GM21737 (cell line): ENCODE measurements around the gene REXO4.
"Not testable (repeated sequence)": the region's sequence is repeated elsewhere in the genome, so short reads cannot be mapped to it uniquely, and the experiment has no call there.

ENCODE experiments used
- ATAC-seq: cut with Tn5 transposase; IDR thresholded peaks from one replicate; pipeline ENCODE4 v1.9.1; 2021; ENCODE audit warnings: mild to moderate bottlenecking, moderate library complexity; ENCODE audit not compliant: unreplicated experiment

The REXO4 gene

DNA sequence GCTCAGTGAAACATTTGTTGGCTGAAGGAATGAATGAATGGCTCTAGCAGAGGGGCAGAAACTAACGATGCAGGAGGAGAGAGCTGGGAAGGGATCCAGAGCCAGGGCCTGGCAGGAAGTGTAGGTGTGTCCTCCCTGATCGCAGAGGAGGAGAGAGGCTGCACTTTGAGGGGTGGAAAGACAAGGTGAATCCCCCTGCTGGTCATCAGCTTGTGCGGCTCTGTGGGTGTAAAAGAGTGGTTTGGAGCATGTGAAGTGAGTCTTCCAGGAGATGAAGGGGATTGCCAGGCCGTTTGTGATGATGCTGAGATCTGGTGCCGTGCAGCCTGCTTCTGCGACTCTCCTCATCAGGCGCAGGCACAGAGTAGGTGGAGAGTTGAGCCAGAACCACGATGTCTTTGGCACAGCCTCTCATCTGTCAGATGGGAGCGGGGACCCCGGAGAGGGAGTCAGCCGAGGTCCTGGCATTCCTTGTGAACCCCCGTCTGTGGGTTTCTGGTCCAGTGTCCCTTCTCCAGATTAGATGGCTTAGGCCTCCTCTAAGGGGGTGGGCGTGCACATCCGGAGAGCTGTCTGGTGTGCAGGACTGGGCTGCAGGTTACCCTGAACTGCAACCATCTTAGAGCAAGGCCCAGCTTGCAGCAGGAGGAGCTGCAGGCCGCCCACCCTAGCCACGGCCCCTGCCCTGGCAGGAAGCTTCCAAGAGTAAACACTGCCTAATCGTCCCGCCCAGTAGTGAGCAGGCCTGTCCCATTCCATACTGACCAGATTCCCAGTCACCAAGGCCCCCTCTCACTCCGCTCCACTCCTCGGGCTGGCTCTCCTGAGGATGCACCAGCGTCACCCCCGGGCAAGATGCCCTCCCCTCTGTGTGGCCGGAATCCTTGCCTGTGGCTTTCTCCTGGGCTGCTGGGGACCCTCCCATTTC, 4.1 kb upstream of the REXO4 start, which contains the start of gene ADAMTS13:
Gene ADAMTS13, plus strand, starts transcription at position 753 of the 928 bp plus-strand sequence. Its CDS starts 77 bp downstream, at position 830.
- no peak for ATAC-seq

DNA sequence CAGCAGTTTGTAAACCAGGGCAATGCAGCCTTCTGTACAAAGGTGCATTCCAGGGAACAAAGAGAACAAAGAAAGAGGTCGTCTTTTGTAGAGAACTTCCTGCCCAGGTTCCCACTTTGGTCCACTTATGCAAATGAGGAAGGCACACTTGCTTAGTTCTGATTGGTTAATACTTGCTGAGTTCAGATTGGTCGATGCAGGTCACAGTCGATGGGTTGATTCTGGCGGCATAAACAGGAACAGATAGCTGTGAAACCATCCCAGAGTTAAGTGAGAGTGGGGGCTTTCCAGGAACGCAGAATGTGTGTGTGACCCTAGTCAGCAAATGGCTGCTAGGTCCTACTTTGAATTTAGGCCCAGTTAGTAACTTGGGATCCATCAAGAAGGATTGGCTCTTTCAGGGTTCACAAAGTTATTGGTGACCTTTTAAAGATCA, 2.6 kb upstream of the REXO4 start:
- ATAC-seq: peak; percentile 33

DNA sequence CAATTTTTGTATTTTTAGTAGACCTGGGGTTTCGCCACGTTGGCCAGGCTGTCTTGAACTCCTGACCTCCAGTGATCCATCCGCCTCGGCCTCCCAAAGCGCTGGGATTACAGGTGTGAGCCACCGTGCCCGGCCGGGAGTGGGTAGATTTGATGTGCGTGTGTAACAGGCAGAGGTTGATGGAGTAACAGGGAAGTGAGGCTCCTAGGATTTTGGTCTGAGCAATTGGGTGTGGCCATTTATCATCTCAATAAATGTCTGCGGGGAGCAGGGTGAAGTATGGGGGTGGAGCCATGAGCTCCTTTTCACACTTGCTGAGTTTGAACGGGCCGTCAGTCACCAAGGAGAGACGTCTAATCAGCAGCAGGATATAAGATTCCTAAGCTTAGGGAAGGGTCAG, 1.2 kb upstream of the REXO4 start:
- no peak for ATAC-seq

DNA sequence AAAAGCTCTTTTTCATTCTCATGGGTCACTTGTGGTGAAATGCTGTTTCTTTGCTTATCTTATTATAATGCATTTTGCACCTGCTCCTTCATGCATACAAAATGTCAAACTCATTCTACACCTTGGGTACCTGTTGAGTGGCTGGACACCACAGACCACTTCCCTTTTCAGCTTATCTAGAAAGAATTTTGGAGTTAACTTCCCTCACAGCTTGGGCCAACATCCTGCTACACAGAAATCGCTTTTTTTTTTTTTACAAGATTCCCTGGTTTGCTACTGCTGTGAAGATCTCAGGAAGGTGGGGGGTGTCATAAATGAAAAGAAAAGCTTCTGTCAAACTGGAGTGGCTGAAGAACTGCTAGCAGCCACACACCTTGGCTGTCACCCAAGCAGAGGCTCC, 2.6 kb downstream of the REXO4 start:
- no peak for ATAC-seq

DNA sequence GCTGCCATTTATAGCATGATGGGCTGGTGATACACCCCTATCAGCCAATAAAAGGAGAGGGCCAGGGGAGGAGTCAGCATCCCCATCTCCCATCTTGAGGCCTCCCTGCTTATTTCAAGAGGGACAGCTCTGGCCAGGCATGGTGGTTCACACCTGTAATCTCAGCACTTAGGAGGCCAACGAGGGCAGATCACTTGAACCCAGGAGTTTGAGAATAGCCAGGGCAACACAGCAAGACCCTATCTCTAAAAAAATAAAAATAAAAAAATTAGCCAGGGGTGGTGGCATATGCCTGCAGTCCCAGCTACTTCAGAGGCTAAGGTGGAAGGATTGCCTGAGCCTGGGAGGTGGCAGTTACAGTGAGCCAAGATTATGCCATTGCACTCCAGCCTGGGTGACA, 9.8 kb downstream of the REXO4 start:
- ATAC-seq: no peak

DNA sequence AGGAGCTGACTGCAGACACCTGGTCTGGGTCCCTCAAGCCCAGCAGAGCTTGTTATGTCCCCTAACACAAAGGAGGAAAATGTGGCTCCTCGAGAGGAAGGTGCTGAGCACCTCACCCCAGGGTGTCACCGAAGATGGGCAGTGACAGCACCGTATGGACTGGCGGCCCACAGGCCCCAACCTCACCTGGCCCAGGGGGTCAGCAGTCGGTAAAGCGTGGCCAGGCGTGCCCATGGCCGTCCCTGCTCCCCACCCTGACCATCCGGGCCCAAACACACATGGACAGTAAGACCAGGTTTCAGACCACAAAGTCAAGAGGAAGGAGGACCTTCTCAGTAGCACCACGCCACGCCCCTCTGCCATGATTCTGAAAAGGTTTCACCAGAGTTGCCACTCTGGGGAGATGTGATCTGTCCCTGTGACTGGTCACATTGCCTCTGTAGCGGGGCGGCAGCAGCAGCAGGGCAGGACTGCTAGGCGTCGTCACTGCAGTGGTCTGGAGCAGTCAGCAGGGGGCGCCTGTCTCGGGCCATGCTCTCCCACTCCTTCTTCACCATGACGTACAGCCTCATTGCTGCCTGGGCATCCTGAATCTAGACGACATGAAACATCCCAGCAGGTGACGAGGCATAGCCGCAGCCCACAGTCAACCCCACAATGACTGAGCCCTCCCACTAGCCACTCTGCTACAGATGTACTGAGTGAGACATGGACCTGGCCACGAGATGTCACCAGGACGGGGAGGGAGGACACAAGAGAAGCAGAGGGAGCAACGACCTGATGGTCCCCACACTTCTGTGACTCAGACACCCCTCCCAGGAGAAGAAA, 11.1 kb downstream of the REXO4 start:
- ATAC-seq: no peak

DNA sequence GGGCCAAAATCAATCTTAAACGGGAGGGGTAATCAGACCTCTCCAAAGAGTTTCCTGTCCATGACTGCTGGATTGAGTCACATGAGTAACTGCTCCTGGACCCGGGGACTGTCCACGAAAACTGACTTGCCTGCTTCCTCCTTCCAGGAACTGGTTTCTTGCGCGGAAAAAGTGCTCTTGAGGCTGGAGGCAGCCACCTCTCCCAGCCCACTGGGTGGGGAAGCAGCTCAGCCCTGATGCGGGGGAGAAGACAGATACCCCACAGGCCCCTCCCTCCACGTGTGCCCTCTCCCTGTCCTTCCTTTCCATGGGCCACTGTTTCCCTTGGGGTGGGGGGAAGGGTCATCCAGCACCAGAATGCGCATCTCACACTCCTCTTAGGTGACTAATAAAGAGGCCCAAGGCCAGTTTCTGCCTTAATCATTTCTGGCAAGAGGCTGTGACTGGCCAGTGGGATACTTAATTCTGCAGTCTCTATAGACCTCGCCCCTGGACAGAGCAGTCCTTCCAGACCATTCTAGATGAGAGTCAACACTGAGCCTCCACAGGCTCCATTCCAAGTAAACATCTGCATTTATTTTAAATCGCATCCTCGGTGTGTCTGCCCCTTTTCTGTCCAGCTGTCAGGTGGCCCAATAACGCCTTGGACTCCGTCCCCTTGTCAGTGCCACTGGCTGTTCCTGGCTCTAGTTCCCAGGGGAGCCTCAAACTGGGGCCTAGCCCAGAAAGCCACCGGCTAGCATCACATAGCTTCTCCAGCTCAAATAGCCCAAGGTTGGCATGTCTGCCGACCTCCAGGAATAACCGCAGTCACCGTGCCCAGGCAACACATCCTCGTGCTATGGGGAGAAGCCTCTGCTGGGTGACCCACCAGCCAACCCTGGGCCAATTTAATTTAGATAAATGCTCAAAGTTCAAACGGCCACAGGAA, 12.0 kb downstream of the REXO4 start:
- no peak for ATAC-seq

DNA sequence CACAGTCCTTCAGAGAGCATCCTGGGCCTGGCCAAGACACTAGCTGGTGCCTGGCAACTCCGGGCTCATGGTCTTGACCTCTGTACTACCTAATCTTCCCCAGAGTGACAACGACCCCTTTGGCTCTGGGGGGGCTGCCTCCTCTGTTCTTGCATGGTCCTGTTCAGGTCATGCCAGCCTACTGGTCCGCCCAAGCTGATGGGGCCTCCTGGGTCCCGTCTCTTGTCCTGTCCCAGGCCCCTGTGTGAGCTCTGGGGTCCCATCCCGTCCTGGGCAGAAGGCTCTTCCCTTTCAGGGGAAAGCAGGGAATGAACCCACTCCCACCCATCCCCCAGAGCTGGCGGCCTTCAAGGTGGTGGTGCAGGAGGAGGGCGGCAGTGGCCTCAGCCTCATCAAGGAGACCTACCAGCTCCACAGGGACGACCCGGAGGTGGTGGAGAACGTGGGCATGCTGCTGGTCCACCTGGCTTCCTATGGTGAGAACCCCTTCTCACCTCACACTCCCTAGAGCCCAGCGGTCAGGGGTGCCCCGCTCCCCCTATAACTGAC, 13.3 kb downstream of the REXO4 start:
- no peak for ATAC-seq

DNA sequence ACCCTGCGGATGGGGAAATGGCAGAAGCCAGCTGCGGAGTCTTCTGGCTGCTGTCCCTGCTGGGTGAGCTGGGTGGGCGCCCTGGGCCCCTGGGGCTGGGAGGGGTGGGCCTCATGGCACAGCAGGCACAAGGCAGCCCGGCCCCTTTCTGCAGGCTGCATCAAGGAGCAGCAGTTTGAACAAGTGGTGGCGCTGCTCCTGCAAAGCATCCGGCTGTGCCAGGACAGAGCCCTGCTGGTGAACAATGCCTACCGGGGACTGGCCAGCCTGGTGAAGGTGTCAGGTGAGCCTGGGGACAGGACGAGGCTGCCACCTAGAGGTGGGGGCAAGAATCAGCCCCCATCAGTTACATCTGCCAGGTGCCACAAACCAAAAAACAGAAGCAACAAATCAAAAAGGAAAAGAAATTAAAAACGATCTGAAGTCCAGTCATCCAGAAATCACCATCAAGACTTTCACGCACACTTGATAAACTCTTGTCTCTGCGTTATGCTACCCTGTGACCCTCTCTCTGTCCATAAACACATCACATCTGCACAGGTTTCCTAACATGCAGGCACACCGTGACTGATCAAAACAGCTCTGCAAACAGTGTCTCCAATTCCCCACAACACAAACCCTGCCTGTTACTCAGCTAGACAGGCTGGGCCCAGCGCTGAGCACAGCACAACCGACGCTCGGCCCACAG, 13.9 kb downstream of the REXO4 start:
- no peak for ATAC-seq

DNA sequence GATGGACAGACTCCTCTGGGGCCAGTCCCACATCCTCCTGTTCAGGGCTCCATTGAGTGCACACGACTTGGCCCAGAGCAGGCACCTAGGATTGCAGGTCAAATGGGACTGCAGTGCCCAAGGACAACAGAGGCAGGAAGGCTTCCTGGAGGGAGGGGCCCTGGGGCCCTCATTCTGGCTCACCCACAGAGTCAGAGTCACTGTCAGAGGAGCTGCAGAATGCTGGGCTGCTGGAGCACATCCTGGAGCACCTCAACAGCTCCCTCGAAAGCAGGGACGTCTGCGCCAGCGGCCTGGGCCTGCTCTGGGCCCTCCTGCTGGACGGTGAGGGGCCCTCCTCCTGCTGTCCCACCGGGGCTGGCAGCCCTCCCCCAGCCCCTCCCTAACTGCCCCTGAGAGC, 15.1 kb downstream of the REXO4 start:
- ATAC-seq: no peak

DNA sequence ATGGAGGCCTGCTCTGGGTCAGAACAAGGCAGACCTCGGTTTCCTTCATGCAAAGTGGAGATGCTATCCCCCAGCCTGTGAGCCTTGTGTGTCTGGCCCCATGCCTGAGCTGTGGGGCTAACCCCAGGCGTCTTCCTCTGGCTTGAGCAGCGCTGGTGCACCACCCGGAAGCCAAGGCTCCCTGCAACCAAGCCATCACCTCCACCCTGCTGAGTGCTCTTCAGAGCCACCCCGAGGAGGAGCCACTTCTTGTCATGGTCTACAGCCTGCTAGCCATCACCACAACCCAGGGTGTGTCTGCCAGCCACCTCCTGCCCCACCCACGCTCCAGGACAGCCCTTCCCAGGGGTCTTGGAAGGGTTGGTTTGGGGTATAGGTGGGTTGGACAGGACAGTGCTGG, 16.2 kb downstream of the REXO4 start:
- no peak for ATAC-seq

DNA sequence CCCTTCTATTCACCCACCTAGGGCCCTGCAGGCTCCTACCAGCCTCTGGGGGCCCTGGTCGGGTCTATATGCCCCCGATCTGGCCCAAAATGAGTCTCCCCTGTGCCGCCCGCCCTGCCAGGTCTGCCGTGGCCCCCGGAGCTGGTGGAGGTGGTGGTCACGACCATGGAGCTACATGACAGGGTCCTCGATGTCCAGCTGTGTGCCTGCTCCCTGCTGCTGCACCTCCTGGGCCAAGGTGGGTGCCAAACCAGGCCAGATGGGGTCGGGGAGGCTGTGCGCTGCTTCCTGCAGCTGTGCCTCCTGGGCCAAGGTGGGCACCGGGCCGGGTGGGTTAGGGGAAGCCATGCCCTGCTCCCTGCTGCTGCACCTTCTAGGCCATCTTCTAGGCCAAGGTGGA, 17.5 kb downstream of the REXO4 start:
- ATAC-seq: no peak

DNA sequence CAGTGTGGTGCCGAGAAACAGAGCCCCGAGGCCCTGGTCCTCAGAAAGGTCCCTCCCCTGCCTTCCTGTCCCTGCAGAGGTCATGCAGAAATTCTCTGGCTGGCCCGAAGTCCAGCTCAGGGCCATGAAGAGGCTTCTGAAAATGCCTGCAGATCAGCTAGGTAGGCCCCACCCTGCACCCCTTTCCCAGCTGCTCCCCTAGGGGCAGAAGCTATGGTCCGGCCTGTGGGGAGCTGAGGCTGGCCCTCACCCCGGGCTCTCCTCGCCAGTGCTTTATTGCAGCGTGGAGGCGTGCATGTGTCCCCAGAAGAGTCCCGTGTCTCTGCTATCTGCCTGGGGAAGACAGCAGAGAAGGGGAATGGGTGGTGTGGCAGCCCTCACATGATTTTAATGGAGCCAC, 19.9 kb downstream of the REXO4 start:
- no peak for ATAC-seq

DNA sequence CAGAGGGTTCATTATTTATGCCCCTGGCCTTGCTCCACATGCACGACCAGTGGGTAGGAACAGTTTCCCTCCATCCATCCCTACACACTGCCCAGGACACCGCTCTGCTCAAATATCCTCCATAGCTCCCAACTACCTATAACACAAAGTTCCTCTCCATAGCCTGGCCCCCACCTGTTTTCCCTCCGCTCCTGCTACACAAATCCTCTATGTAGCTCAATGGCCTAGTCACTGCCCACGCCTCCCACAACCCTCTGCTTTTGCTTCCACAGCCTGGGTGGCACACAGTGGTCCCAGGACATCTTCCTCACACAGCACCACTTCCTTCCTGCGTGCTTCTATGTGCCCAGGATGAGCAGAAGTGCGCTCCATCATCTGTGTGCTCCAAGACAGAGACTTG, 20.4 kb downstream of the REXO4 start:
- ATAC-seq: no peak

DNA sequence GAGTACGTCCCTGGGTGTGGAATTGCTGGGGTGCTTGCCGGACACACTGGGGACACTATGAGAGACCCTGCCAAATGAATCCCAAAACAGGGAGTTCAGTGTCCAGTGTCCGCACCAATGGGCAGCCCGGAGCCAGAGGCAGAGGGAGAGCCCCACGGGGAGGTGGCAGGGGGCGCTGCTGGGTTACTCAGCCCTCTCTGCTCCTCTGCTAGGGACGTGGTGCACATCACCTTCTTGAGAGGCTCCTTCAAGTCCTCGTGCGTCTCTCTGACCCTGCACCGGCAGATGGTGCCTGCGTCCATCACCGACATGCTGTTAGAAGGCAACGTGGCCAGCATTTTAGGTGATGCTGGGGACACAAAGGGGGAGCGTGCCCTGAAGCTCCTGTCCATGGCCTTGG, 20.9 kb downstream of the REXO4 start:
- ATAC-seq: no peak

DNA sequence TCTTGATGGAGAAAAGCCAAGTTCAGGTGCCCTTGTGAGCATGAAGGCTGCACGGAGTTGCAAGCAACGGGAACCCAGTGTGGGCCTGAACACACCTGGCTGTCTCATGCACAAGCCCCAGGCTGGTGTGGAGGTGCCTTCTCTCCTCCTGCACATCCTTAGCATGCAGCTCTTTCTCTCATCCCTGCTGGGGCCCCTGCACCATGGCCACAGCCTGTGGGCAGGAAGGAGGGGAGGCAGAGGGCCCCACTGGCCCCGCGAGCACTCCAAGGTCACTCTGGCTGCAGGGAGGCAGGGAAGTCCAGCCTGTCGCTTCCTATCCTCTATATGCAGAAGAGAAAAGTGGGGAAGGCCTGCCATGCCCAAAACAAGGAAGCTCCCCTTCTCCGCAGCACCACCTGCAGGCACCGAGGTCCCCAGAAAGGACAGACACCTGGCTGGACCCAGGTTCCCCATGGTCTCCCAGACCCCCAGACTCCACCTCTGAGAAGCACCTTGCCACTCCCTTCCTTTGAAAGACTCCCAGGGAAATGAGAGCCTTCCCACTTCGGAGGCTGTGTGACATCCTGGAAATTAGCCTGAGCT, 23.0 kb downstream of the REXO4 start:
- ATAC-seq: no peak

DNA sequence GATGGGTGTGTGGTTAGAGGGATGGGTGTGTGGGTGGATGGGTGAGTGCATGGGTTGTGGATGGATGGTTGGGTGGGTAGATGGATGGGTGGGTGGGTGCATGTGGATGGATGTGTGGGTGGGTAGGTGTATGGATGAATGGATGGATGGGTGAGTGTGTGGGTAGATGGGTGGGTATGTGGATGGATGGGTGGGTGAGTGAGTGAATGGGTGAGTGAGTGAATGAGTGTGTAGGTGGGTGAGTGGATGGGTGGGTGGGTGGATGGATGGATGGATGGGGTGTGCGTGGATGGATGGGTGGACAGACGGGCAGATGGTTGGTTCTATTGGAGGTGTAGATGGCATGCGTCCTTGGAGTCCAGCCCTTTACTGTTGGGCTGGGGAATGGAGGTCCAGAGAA, 24.4 kb downstream of the REXO4 start:
- ATAC-seq: no peak

DNA sequence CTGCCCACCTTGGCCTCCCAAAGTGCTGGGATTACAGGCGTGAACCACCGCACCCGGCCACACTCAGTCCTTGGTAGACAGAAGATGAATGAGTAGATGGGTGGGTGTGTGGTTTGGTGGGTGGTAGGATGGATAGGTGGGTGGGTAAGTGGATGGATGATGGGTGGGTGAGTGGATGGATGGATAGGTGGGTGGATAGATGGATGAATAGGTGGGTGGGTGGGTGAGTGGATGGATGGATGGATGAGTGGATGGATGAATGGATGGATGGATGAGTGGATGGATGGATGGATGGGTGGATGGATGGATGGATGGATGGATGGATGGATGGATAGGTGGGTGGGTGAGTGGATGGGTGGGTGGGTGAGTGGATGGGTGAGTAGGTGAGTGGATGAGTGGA, 25.5 kb downstream of the REXO4 start:
- not testable (repeated sequence) for ATAC-seq

DNA sequence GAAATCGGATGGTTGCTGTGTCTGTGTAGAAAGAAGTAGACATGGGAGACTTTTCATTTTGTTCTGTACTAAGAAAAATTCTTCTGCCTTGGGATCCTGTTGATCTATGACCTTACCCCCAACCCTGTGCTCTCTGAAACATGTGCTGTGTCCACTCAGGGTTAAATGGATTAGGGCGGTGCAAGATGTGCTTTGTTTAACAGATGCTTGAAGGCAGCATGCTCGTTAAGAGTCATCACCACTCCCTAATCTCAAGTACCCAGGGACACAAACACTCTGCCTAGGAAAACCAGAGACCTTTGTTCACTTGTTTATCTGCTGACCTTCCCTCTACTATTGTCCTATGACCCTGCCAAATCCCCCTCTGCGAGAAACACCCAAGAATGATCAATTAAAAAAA, 26.4 kb downstream of the REXO4 start:
- ATAC-seq: not testable (repeated sequence)

DNA sequence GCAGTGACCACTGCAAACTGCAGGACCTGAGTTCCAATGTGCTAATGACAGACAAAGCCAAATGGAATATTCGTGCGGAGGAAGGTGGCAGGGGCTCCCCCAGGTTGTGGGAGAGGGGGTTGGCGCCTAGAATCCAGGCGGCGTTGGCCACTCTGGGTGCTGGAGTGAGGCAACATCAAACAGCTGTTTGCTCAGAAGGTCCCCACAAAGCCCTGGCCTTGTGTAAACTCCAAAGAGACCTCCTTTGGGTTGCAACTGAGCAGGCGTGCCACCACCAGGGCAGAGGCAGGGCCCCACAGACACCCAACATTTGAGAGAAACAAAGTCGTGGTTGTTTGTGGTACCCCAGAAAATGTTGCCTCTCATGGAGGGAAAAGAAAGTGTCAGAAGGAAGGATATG, 27.1 kb downstream of the REXO4 start:
- no peak for ATAC-seq
